Measurements from ENCODE around the gene CCDC146.
A peak's percentile ranks its signal among the peaks of the same experiment; 100 is the strongest.
"Not testable (repeated sequence)": the region's sequence is repeated elsewhere in the genome, so short reads cannot be mapped to it uniquely, and the experiment has no call there.

The CCDC146 gene

DNA sequence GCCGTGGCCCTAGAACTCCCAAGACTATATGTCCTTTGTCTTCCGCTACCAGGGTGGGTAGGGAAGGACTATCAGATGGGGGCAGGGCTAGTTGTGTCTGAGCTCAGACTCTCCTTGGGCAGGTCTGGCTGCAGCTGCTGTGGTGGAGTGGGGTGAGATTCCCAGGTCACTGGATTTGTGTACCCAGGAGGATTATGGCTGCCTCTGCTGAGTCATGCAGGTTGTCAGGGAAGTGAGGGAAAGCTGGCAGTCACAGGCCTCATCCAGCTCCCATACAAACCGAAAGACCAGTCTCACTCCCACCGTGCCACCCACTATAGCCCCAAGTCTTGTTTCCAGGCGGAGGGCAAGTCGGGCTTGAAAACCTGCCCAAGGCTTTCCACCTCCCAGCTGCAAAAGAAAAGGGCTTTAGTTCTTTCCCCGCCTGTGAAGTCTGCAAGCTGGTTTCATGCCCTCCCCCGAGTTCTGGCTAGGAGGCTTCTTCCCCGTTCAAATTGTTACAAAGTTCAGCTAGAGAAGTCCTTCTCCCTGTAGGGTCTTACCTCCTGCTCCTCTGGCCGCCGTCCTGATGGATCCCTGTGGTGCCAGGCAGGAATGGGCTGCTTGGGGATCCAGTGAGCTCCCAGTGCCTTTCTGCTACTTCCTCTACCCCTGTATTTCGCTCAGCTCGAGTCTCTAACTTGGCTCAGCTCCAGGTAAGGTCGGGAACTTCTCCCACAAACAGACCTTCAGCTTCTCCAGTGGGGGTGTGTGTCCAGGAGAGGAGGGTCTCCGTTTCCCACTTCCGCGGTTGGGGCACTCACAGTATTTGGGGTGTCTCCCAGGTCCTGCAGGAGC is 184.0 kb downstream of the CCDC146 start:
- no peak for DNase-seq

- DNase-seq = no peak
Measured at GRCh38 chr7:77308792-77309191, 186.4 kb downstream of the CCDC146 start.

DNA sequence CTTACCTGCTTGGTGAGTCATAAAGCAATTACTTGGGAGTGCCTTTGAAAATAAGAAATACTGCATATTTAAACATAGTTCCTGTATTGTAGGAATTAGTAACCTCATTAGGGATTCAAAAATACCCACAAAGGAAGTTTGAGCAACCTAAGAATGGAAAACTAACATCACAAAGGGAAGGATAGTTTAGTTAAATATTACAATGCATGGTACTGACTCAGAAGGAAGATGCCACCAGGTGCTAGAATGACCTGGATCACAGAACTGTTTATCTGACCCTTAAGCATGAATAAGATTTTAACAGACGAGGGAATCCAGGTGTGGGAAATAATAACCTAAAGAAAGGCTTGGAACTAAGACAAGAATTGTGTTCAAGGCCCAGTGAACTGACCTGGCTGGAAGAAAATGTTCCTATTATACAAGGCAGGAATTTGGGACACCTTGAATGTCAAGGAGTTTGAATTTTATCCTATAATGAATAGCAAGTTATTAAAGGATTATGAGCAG is 187.4 kb downstream of the CCDC146 start:
- no peak for DNase-seq

- DNase-seq = no peak
Measured at GRCh38 chr7:77310982-77311381, 188.6 kb downstream of the CCDC146 start.

- DNase-seq = no peak
Measured at GRCh38 chr7:77313085-77313484, 190.7 kb downstream of the CCDC146 start.

DNA sequence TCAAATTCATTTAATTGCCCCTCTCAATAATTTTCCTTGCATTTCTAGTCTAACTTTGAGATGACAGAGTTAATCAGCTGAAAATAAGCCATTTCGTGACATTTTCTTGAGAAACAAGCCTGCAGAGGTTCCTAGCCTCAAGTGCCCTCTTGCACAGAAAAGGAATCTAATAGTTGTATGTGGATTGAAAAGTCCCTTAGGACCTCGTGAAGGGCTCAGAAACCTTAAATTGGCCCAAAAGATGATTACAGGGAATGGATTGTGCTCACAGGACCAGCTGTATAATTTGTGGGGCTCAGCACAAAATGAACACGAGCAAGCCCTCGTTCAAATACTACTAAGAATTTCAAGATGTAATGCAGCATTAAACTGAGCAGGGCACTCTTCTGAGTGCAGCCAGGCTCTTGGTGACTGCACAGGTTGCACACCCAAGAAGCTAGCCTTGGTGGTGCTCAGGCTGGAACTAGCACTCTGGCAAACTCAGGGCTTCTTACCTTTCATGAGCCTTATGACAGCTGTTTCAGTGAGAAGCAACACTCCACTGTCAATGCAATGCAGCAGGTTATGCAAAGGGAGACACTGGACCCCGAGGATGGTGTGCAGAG is 191.6 kb downstream of the CCDC146 start:
- no peak for DNase-seq

GRCh38 chr7:77315182-77315591 is 192.8 kb downstream of the CCDC146 start:
- DNase-seq = no peak

DNA sequence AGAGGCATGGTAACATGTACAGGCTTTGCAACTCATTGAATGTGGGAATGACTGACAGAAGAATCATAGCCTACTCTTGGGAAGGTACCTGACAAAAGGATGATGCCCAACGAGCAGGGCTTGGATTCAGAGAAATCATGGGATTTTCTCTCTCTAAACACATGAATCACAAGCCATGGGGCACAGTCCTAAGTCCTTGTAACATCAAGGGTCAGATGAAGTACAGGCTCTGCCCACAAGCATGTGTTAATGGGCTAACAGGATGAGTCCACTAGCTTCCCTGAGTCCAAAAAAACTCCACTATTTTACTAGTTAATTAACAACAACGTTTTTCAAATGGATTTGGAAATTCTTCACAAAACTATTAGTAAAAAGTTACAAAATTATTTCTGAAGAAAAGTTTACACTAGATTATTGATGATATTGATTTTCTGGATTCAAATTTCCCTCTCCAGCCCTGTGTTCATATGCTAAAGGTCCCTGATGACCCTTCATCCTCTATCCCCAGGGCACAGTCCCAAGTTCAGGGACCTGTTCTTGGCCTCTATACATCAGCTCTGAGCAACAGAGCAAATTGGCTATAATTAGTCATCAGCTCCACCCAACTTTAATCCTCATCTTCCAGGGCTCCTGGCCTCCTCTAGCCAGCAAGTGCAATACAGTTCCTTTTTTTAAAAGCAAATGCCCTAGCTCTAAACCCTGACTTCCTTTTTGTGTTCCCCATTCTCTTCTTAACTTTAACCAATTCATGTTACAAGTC is 194.0 kb downstream of the CCDC146 start:
- DNase-seq = no peak

GRCh38 chr7:77318019-77318418 is 195.6 kb downstream of the CCDC146 start:
- no peak for DNase-seq

- no peak for DNase-seq
Measured at GRCh38 chr7:77320137-77320536, 197.7 kb downstream of the CCDC146 start.

- no peak for DNase-seq
Measured at GRCh38 chr7:77320714-77321113, 198.3 kb downstream of the CCDC146 start.

DNA sequence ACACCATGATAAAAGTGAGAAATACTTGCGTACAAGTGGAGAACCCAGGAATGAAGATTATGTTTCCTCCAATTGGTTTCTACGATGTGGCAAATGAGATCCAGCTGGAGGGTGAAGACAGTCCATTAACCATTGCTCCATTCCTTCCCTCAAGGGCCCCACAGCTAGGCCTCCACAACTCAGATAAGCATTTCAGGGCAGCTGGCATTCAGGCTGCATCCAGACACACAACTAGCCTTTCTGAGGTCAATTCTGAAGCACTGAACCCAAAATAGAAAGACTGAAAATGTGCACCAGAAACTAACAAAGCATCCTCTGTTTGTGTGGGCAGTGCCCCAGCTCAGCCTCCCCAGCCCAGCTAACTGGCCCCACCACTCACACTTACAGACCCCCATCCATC is 198.9 kb downstream of the CCDC146 start:
- no peak for DNase-seq

GRCh38 chr7:77326131-77326530 is 203.7 kb downstream of the CCDC146 start:
- no peak for DNase-seq

GRCh38 chr7:77327067-77327931 is 204.9 kb downstream of the CCDC146 start:
- DNase-seq = no peak

DNA sequence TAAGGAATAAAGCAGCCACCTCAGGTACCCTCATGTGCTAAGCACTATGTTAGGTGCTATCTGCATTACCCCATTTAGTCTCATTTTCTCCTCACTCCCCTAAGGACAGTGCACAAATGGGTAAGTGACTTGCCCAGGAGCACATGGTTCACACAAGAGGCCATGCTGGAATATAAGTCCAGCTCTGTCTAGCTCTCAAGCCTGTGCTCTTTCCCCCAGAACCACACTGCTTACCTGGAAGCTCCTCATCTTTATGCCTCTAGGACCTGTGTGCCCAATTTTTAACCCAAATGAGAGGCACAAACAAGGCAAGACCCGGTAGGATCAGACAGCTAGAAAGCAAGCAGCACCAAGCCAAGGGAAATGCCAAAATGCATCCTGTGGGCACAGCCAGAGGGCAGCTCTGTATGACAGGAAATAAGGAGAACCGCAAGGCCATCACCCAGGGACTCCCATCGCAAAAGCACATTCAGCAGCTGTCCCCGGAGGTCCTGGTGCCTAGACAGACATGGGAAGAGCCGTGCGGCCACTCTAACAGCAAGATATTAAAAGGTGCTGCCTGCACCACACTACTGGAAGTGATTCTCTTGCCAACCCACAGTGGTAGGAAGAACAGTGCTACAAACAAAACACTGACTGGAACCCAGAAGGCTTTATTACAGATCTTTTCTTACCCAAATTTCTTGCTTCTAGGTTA is 205.7 kb downstream of the CCDC146 start:
- DNase-seq = peak; percentile 6

DNA sequence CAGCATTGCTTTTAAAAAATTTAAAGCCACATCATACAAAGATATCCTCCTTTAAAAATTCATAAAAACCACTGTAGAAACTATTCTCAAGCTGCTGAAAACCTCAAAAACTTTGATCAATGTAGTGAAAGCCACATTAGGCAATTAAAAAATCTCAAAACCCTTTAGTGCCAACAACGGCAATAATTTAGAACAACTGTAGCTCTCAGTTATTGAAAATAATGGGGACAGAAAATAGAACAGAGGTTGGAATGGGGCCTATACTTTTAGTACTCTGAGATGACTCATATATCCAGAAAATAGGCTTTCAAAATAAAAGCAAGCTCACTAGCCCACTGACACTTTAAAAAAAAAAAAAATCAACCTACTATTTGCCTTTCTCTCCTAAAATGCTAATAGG is 206.3 kb downstream of the CCDC146 start:
- no peak for DNase-seq

- DNase-seq = no peak
Measured at GRCh38 chr7:77329466-77330168, 207.2 kb downstream of the CCDC146 start.

DNA sequence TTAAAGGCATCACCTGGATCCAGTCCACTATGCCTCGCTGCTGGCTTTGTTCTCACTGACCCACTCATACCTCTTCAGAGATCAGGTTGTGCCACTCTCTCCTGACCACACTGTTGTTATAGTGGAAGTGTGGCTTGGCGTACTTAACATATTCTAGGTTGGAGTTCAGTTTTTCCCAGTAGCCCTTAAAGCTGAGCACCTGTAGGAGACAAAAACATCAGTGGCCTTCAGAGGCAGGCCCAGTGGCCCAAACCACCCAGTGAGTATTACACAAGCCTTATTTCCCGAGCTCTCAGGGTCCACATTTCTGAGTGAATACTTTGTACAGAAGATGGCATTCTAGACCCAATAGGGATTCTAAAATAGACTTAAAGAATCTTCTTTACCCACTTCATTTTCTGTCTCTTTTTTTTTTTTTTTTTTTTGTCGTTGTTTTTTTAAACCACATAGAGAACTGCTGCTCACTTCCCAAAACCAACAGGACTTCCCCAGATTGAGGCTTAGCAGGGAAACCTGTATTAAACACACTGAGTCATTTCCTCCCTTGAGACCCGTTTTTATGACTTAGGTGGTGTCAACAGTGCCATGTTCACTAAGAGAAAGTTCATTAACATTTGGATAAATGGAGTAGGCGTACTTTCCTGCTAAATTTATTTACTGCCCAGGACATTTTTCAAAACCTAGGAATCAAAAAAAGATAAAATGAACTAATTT is 207.9 kb downstream of the CCDC146 start:
- DNase-seq = no peak

DNA sequence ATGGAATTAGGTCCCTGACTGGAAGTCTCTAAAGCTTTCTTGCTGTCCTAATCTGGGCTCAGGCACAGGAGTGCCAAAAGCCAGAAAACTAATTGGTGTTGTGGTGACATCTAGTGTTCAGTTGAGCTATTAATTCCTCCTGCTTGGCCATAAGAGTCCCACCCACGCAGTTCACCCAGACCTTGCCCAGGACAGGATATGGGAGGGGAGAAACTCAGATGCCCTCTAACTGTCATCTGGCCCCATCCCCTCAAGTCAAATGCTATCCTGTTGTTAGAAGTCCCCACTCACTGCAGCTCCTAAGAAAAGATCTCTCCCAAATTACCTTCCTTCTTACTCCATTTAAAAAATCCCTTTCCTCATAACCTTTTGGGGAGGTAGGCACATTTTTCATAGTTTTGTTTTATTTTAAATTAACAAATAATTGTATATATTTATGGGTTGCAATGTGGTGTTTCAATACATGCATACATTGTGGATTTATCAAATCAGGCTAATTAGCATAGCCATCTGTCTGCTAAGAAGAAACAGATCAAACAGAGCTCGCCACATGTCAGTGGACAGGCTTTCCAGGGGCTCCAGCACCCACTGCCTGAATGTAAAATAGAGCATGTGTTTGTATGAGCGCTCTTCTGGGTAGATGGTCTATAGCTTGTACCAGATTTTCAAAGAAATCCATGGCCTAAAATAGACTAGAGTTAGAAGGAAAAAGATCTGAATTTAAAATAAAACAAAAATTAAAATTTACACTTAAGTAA is 209.7 kb downstream of the CCDC146 start:
- DNase-seq = no peak

DNA sequence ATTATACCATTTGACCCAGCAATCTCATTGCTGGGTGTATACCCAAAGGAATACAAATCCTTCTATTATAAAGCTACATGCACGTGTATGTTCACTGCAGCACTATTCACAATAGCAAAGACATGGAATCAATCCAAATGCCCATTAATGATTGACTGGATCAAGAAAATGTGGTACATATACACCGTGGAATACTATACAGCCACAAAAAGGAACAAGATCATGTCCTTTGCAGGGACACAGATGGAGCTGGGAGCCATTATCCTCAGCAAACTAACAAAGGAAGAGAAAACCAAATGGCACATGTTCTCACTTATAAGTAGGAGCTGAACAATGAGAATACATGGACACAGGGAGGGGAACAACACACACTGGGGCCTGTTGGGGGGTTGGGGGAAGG is 211.6 kb downstream of the CCDC146 start:
- DNase-seq = not testable (repeated sequence)
